SU-DHL-6 (cell line): ENCODE results near the gene HPRT1.

Experiments
- CTCF ChIP-seq: fragments of 200-600 bp; sonication (generic); IDR thresholded peaks from one replicate; pipeline ENCODE4 v1.5.1; 2017; ENCODE audit warnings: antibody characterized with exemption, mild to moderate bottlenecking, low read length, moderate library complexity; ENCODE audit not compliant: insufficient read depth, poor library complexity, severe bottlenecking
- EZH2phosphoT487 ChIP-seq: fragments of 200-600 bp; sonication (generic), shearing (Covaris generic); conservative IDR thresholded peaks from 2 replicates; pipeline ENCODE4 v1.6.1; 2018; ENCODE audit warnings: mild to moderate bottlenecking, antibody characterized with exemption, low read length, moderate library complexity, mixed read lengths

- no peak for TF ChIP-seq CTCF
- TF ChIP-seq EZH2phosphoT487 = no peak
Measured at GRCh38 chrX:134443461-134443860, 16.5 kb upstream of the HPRT1 start.
